ENCODE data around the gene CC2D2B.
A peak's percentile ranks its signal among the peaks of the same experiment; 100 is the strongest.

DNA sequence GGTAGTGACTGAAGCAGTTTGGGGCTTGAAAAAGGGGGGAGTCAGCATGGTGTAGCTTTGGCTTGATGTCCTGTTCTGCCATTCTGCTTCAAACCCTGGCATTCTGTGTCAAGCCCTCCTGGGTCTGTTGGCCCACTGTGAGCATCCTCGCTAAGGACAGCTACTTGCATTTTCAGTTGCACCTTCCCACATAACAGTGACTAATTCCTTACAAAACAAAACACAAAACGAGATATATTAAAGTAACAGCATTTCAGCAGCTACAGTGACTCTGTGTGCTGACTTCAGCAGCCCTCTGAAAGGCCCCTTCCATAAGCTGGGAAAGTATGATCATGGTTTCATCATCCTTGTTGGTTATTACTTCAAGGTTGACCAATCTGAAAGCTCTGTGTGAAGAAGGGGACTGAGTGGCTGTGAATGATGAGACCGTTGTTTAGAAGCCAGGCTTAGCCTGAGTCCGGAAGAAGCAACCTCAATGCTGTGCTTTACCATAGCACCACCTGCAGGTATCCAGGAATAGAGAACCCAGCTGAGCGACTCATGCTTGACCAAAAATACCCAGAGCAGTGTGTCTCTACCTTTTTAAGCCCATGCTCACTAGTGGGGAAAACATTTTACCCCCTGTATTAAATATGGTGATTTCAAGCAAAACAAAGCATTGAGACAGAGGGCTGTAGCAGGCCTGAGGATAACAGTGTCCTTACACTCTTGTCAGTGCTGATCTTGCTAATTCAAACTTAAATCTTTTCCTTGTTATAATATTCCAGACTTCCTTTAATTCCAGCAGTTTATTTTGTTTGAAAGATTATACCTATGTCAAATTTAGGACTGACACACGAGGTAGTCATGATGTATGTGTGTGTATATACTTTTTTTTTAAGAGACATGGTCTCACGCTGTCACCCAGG is 42.6 kb upstream of the CC2D2B start:
- TF ChIP-seq, protein P1, sequence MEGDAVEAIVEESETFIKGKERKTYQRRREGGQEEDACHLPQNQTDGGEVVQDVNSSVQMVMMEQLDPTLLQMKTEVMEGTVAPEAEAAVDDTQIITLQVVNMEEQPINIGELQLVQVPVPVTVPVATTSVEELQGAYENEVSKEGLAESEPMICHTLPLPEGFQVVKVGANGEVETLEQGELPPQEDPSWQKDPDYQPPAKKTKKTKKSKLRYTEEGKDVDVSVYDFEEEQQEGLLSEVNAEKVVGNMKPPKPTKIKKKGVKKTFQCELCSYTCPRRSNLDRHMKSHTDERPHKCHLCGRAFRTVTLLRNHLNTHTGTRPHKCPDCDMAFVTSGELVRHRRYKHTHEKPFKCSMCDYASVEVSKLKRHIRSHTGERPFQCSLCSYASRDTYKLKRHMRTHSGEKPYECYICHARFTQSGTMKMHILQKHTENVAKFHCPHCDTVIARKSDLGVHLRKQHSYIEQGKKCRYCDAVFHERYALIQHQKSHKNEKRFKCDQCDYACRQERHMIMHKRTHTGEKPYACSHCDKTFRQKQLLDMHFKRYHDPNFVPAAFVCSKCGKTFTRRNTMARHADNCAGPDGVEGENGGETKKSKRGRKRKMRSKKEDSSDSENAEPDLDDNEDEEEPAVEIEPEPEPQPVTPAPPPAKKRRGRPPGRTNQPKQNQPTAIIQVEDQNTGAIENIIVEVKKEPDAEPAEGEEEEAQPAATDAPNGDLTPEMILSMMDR (conservative IDR thresholded peaks at IDR 0.05; ENCODE audit: low read depth in 2 of 2): peak; percentile 81 to 89
- TF ChIP-seq, protein P2, sequence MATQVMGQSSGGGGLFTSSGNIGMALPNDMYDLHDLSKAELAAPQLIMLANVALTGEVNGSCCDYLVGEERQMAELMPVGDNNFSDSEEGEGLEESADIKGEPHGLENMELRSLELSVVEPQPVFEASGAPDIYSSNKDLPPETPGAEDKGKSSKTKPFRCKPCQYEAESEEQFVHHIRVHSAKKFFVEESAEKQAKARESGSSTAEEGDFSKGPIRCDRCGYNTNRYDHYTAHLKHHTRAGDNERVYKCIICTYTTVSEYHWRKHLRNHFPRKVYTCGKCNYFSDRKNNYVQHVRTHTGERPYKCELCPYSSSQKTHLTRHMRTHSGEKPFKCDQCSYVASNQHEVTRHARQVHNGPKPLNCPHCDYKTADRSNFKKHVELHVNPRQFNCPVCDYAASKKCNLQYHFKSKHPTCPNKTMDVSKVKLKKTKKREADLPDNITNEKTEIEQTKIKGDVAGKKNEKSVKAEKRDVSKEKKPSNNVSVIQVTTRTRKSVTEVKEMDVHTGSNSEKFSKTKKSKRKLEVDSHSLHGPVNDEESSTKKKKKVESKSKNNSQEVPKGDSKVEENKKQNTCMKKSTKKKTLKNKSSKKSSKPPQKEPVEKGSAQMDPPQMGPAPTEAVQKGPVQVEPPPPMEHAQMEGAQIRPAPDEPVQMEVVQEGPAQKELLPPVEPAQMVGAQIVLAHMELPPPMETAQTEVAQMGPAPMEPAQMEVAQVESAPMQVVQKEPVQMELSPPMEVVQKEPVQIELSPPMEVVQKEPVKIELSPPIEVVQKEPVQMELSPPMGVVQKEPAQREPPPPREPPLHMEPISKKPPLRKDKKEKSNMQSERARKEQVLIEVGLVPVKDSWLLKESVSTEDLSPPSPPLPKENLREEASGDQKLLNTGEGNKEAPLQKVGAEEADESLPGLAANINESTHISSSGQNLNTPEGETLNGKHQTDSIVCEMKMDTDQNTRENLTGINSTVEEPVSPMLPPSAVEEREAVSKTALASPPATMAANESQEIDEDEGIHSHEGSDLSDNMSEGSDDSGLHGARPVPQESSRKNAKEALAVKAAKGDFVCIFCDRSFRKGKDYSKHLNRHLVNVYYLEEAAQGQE (IDR thresholded peaks at IDR 0.05; ENCODE audit: unreplicated experiment): no peak

Measured in GM23338 (cell line).